Measurements from ENCODE around the gene AOX1.

DNA sequence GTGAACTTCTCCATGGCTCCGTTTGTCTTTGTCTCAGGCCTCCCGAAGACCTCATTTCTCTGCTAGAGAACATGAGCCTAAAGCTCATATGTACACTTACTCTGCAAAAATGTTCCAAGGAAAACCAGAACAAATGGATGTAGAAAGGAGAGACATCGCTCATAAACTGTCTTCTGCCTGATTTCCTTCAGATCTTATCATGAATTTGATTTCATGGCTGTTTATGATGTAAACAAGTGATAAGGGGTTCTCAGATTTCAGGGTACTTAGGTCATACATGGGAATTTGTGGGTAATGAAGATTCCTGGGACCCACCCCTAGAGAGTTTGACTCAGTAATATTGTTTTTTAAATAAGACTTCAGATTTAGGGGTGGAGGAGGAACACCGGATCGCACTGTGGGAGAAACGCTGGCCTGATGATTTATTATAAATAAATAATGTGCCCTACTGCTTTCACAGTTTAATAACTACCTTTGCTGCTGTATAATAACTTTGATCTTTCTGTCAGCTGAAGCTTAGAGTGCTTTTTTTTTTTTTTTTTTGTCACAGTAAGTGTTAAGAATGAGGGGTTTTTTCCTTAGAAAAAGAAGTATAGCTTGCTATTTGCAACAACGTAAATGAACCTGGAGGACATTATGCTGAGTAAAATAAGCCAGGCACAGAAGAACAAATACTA lies 14.9 kb downstream of the AOX1 start:
- no peak for TF ChIP-seq GATA2 (IDR thresholded peaks at IDR 0.05; ENCODE audit: low read depth, low read length)
- TF ChIP-seq GATA3 (IDR thresholded peaks at IDR 0.05; ENCODE audit: low read depth, low read length) = no peak
